Spleen (tissue), 11 donors: Measurements from ENCODE around the gene GSN. TPM values are rescaled to one million over a fixed set of nuclear protein-coding genes. Genes with fewer than 3 reads are reported as not detected.

Experiments used
- DNase-seq: peaks from one replicate; pipeline ENCODE4 v3.0.0-alpha.2; 2020
- H3K27ac ChIP-seq, 8 donors: fragments of 200-600 bp; sonication (generic) in 7 of 8; 1 replicate in 4 of 8; 2 replicates in 4 of 8; pipeline versions ENCODE4 v1.5.0 to v1.8.0; 2016 to 2021; ENCODE audit warnings: inconsistent platforms in 4 of 8, mild to moderate bottlenecking in 4 of 8, moderate library complexity in 1 of 8
- H3K27me3 ChIP-seq, 7 donors: fragments of 200-600 bp; sonication (generic) in 6 of 7; replicated peaks in 1 of 7; 1 replicate in 4 of 7; 2 replicates in 3 of 7; pipeline versions ENCODE4 v1.5.0 to v1.8.0; 2016 to 2021; ENCODE audit warnings: inconsistent platforms in 3 of 7, mild to moderate bottlenecking in 1 of 7
- H3K36me3 ChIP-seq, 6 donors: fragments of 200-600 bp; sonication (generic) in 5 of 6; 1 replicate in 4 of 6; 2 replicates in 2 of 6; pipeline versions ENCODE4 v1.5.0 to v1.8.0; 2016 to 2021; ENCODE audit warnings: inconsistent platforms in 2 of 6
- H3K4me1 ChIP-seq, 6 donors: fragments of 200-600 bp; sonication (generic) in 5 of 6; 1 replicate in 3 of 6; 2 replicates in 3 of 6; pipeline versions ENCODE4 v1.5.0 to v1.8.0; 2016 to 2021; ENCODE audit warnings: inconsistent platforms in 3 of 6
- H3K4me3 ChIP-seq, 8 donors: fragments of 200-600 bp; sonication (generic) in 7 of 8; 1 replicate in 4 of 8; 2 replicates in 4 of 8; pipeline versions ENCODE4 v1.5.0 to v1.8.0; 2016 to 2021; ENCODE audit warnings: inconsistent platforms in 4 of 8, mild to moderate bottlenecking in 4 of 8, moderate library complexity in 2 of 8
- H3K9me3 ChIP-seq, 8 donors: fragments of 200-600 bp; sonication (generic) in 7 of 8; 1 replicate in 4 of 8; 2 replicates in 4 of 8; pipeline versions ENCODE4 v1.5.0 to v1.8.0; 2016 to 2021; ENCODE audit warnings: inconsistent platforms in 4 of 8
- POLR2A ChIP-seq, 3 donors: fragments of 450-650 bp; IDR thresholded peaks; one replicate each; pipeline ENCODE4 v1.5.1; 2017; ENCODE audit warnings: antibody characterized with exemption in 3 of 3, mild to moderate bottlenecking in 1 of 3
- POLR2AphosphoS5 ChIP-seq, 3 donors: sonication (generic); formaldehyde crosslinking; IDR thresholded peaks; one replicate each; pipeline ENCODE4 v1.5.1; 2017; ENCODE audit warnings: antibody characterized with exemption in 3 of 3
- WGBS, 5 donors: extraction: QIAGEN DNeasy Blood & Tissue Kit in 3 of 5; methylation state at CpG; one replicate each; pipeline versions ENCODE4 v1.1.5 to v1.1.7; 2013 to 2018; 5-methylcytosine and 5-hydroxymethylcytosine counted together
- intact Hi-C: fragments of 100-400 bp; cut with DNase I; formaldehyde crosslinking; loops from one replicate; pipeline ENCODE4 v1.15.0; 2023; ENCODE audit warnings: low total_unique reads
- polyA plus RNA-seq, 3 donors: library from polyadenylated mRNA; stranded (reverse); fragments of 200-250 nt; gene quantifications; one replicate each; pipeline ENCODE4 v1.2.1, GENCODE V29; 2013
- total RNA-seq, 7 donors: library from RNA; depleted of rRNA in 3 of 7; stranded (reverse); fragments of >200 nt in 3 of 7; fragmentation: NEBNext Ultra II Directional in 4 of 7; extraction: Animal tissue kit (Norgen Biotek cat#: 25700) in 4 of 7; gene quantifications; one replicate each; pipeline versions ENCODE4 v1.1.0 to v1.2.1, GENCODE V29; 2016 to 2021
- TF ChIP-seq, protein P1 (sequence below), 11 experiments: fragments of 200-600 bp in 7 of 11; fragments of 450-650 bp in 4 of 11; sonication (generic) in 4 of 11; IDR thresholded peaks in 8 of 11; conservative IDR thresholded peaks in 3 of 11; 1 replicate in 7 of 11; 2 replicates in 4 of 11; pipeline versions ENCODE4 v1.4.0 to v1.8.0; 2016 to 2021; ENCODE audit warnings: antibody characterized with exemption in 11 of 11, inconsistent platforms in 4 of 11, mild to moderate bottlenecking in 1 of 11
- donor health status: healthy with polysubstance abuse.
- donor health status: DM: no; HTN: no; CAD: no; lungs with moderate emphysema.
- donor health status: DM: no; HTN: no; CAD: no.
- donor health status: Bipolar disorder and iron deficiency.
- donor health status: healthy.
- donor health status: DM: no; HTN: no; CAD: no.
- donor health status: DM: yes; HTN: yes; CAD: no.

GSN gene
- total and polyA plus RNA-seq, 10 donors, result 115 to 432 (median 227) TPM

DNA sequence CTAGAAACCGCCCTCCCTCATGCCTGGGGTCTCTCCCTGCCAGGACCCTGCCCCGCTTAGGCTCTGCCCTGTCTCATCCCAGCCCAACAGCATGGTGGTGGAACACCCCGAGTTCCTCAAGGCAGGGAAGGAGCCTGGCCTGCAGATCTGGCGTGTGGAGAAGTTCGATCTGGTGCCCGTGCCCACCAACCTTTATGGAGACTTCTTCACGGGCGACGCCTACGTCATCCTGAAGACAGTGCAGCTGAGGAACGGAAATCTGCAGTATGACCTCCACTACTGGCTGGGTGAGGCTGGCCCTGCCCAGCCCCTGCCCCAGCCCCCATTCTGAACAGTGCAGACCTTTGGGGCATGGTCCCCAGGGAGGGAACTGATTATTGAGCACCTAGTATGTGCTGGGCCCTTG lies 33.9 kb downstream of the GSN start:
- 80 to 98% (median 94%) methylated on average over 1 to 11 of the region's 11 CpGs for WGBS, 5 donors
- Histone ChIP-seq H3K27me3 (peaks cover 0 to 10% (median 0%) of the 10 kb centered on the region in 7 donors), H3K9me3 (no peaks in the 10 kb centered on the region), H3K4me3 (no peak overlapping the region), H3K27ac (no peak overlapping the region), H3K36me3 (peaks cover 0 to 54% (median 31%) of the 10 kb centered on the region in 6 donors), H3K4me1 (peaks cover 17 to 48% (median 38%) of the 10 kb centered on the region in 6 donors)
- TF ChIP-seq POLR2AphosphoS5 (IDR thresholded peaks at IDR 0.05), result peak in 1 of 3 donors; percentile 12
- TF ChIP-seq, protein P1, sequence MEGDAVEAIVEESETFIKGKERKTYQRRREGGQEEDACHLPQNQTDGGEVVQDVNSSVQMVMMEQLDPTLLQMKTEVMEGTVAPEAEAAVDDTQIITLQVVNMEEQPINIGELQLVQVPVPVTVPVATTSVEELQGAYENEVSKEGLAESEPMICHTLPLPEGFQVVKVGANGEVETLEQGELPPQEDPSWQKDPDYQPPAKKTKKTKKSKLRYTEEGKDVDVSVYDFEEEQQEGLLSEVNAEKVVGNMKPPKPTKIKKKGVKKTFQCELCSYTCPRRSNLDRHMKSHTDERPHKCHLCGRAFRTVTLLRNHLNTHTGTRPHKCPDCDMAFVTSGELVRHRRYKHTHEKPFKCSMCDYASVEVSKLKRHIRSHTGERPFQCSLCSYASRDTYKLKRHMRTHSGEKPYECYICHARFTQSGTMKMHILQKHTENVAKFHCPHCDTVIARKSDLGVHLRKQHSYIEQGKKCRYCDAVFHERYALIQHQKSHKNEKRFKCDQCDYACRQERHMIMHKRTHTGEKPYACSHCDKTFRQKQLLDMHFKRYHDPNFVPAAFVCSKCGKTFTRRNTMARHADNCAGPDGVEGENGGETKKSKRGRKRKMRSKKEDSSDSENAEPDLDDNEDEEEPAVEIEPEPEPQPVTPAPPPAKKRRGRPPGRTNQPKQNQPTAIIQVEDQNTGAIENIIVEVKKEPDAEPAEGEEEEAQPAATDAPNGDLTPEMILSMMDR (IDR thresholded peaks at IDR 0.05 in 8 of 11, conservative IDR thresholded peaks at IDR 0.05 in 3 of 11), result no peak
- intact Hi-C loops, result no loop called here
- peak; percentile 40 for DNase-seq

DNA sequence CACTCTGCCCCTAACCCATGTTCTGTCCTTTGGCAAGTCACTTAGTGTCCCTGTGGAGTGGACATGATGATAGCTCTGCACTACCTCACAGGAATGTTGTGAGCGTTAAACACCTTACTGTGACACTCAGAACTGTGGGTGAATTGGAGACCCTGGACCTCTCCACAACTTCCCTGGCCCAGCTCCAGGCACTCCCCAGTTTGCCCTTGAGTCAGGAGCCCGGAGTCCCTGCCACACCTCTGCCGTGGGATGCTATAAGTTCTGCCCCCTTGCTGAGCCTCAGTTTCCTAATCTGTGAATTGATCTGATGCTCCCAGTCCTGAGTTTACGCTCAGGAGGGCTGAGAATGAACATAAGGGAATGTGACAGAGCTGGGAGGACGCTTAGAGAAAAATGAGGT lies 34.4 kb downstream of the GSN start:
- H3K27ac ChIP-seq, result no peak overlapping the region
- peak; percentile 16 for DNase-seq
- no peak overlapping the region for H3K4me3 ChIP-seq
- no peaks in the 10 kb centered on the region for H3K9me3 ChIP-seq
- H3K4me1 ChIP-seq, result peaks cover 17 to 43% (median 36%) of the 10 kb centered on the region in 6 donors
- intact Hi-C loops, result no loop called here
- TF ChIP-seq POLR2AphosphoS5 (IDR thresholded peaks at IDR 0.05) (no peak), POLR2A (IDR thresholded peaks at IDR 0.05) (no peak)
- TF ChIP-seq, protein P1 (IDR thresholded peaks at IDR 0.05 in 8 of 11, conservative IDR thresholded peaks at IDR 0.05 in 3 of 11), result no peak
- 86 to 93% (median 91%) methylated on average over 5 of the region's 5 CpGs for WGBS, 5 donors
- peaks cover 0 to 10% (median 0%) of the 10 kb centered on the region in 7 donors for H3K27me3 ChIP-seq
- peaks cover 0 to 58% (median 34%) of the 10 kb centered on the region in 6 donors for H3K36me3 ChIP-seq

DNA sequence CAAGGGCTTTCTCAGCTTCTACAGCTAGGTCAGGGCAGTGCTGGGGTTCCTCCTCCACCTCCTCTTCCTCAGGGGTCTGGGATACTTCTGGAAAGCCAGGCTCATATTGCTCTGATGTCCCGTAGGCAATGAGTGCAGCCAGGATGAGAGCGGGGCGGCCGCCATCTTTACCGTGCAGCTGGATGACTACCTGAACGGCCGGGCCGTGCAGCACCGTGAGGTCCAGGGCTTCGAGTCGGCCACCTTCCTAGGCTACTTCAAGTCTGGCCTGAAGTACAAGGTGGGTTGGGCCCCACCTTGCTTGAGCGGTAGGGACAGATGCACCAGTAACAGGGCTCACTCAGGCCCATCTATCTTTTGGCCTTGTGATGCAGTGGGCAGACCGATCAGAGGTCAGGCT lies 34.8 kb downstream of the GSN start:
- no peak overlapping the region for H3K4me3 ChIP-seq
- peaks cover 0 to 63% (median 37%) of the 10 kb centered on the region in 6 donors for H3K36me3 ChIP-seq
- TF ChIP-seq, protein P1 (IDR thresholded peaks at IDR 0.05 in 8 of 11, conservative IDR thresholded peaks at IDR 0.05 in 3 of 11), result no peak
- TF ChIP-seq POLR2A (IDR thresholded peaks at IDR 0.05) (no peak), POLR2AphosphoS5 (IDR thresholded peaks at IDR 0.05) (peak in 1 of 3 donors; percentile 13)
- peak; percentile 46 for DNase-seq
- intact Hi-C loops, result no loop called here
- peaks cover 0 to 10% (median 0%) of the 10 kb centered on the region in 7 donors for H3K27me3 ChIP-seq
- peaks cover 14 to 38% (median 32%) of the 10 kb centered on the region in 6 donors for H3K4me1 ChIP-seq
- 94 to 99% (median 97%) methylated on average over 10 to 13 of the region's 13 CpGs for WGBS, 5 donors
- no peak overlapping the region for H3K27ac ChIP-seq
- H3K9me3 ChIP-seq, result no peaks in the 10 kb centered on the region

DNA sequence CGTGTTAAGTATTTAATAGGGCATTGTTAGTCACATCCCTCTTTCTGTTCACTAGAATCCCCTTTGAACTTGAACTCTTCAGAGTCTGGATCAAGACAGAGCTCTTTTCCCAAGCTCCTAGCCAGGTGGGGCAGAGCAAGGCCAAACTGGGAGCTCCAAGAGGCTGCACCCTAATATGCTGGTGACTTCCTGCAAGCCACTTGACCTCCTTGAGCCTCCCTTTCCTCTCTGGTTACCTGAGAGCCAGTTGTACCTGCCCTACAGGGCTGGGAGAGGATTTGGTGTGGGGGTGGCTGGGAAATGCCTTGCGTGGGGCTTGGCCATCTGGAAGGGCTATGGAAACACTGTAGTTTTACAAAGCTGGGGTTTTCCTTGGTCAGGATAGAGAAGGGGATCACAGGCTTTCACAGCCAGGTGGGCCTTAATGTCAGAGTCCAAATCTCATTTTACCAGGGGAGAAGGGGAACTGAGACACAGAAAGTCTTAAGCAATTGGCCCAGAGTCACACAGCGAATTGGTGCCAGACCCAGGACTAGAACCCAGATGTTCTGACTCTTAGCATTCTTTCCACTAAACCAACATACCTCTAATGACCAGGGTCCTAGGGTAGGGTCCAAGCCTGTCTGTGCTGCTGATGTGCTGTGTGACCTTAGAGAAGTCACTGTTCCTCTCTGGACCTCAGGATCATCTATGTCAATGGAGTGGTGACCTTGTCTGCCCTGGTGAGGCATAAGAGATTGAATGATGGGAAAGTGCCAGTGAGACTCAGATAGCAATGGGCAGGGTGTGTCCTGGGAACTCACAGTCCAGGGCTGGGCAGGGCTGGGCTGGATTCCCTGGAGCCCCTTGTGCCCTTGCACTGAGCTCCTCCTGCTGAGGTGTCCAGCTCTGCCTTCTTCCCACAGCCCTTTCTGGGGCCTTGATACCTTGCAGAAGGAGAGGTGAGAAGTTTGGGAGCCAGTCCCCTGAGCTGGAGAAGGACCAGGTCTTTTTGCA lies 35.8 kb downstream of the GSN start:
- intact Hi-C loops, result no loop called here
- Histone ChIP-seq H3K9me3 (no peaks in the 10 kb centered on the region), H3K4me3 (no peak overlapping the region), H3K27me3 (peaks cover 0 to 10% (median 0%) of the 10 kb centered on the region in 7 donors), H3K36me3 (peaks cover 0 to 72% (median 44%) of the 10 kb centered on the region in 6 donors), H3K27ac (no peak overlapping the region), H3K4me1 (peaks cover 14 to 29% (median 22%) of the 10 kb centered on the region in 6 donors)
- TF ChIP-seq POLR2AphosphoS5 (IDR thresholded peaks at IDR 0.05), result no peak
- TF ChIP-seq, protein P1 (IDR thresholded peaks at IDR 0.05 in 8 of 11, conservative IDR thresholded peaks at IDR 0.05 in 3 of 11), result no peak
- TF ChIP-seq POLR2A (IDR thresholded peaks at IDR 0.05), result no peak
- WGBS, 5 donors, result 86 to 95% (median 90%) methylated on average over 3 of the region's 3 CpGs
- DNase-seq, result peak; percentile 38
